Hepatocyte (in vitro differentiated cells): ENCODE measurements around the gene SERPINH1.

ENCODE experiments used
- EZH2phosphoT487 ChIP-seq: fragments of 200-600 bp; sonication (generic); IDR thresholded peaks from one replicate; pipeline ENCODE4 v1.6.1; 2018; ENCODE audit warnings: antibody characterized with exemption, mild to moderate bottlenecking, low read depth, moderate library complexity; ENCODE audit not compliant: unreplicated experiment, severe bottlenecking
- TF ChIP-seq, protein P1 (sequence below): fragments of 200-600 bp; sonication (generic); IDR thresholded peaks from 2 replicates; pipeline ENCODE4 v1.5.1; 2016; ENCODE audit warnings: antibody characterized with exemption, mild to moderate bottlenecking; ENCODE audit not compliant: poor library complexity

DNA sequence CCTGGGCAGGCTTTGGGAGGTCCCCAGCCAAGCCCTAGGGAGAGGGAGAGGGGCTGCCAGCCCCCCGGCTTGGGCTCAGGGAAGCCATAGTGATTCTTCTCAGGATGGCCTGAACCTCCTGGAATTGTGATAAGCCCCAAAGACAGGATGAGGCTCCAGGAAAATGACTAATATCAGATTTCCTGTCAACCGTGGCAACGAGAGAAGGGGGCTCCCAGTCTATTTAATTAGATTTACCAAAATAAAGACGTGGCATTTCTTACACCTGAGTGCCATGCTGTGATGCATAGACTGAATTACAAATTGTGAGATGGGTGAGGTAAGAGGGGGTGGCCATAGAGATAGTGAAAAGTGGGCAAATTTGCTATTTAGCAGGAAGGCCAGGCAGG lies 20.4 kb downstream of the SERPINH1 start:
- TF ChIP-seq, protein P1, sequence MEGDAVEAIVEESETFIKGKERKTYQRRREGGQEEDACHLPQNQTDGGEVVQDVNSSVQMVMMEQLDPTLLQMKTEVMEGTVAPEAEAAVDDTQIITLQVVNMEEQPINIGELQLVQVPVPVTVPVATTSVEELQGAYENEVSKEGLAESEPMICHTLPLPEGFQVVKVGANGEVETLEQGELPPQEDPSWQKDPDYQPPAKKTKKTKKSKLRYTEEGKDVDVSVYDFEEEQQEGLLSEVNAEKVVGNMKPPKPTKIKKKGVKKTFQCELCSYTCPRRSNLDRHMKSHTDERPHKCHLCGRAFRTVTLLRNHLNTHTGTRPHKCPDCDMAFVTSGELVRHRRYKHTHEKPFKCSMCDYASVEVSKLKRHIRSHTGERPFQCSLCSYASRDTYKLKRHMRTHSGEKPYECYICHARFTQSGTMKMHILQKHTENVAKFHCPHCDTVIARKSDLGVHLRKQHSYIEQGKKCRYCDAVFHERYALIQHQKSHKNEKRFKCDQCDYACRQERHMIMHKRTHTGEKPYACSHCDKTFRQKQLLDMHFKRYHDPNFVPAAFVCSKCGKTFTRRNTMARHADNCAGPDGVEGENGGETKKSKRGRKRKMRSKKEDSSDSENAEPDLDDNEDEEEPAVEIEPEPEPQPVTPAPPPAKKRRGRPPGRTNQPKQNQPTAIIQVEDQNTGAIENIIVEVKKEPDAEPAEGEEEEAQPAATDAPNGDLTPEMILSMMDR = no peak
- no peak for TF ChIP-seq EZH2phosphoT487
